ENCODE data around the gene CITED2.
"Not testable (repeated sequence)": the region's sequence is repeated elsewhere in the genome, so short reads cannot be mapped to it uniquely, and the experiment has no call there.

Gene CITED2

GRCh38 chr6:139364302-139364981 is 10.0 kb downstream of the CITED2 start:
- DNase-seq, result peak in 1 of 14 donors; percentile 5

- DNase-seq, result not testable (repeated sequence)
Measured at GRCh38 chr6:139363797-139364196, 10.7 kb downstream of the CITED2 start.

GRCh38 chr6:139363123-139363522 is 11.3 kb downstream of the CITED2 start:
- not testable (repeated sequence) for DNase-seq

- DNase-seq, result no peak
Measured at GRCh38 chr6:139361211-139361610, 13.2 kb downstream of the CITED2 start.

- no peak for DNase-seq
Measured at GRCh38 chr6:139356924-139357323, 17.5 kb downstream of the CITED2 start.

- no peak for DNase-seq
Measured at GRCh38 chr6:139355777-139356445, 18.5 kb downstream of the CITED2 start.

- DNase-seq, result no peak
Measured at GRCh38 chr6:139355172-139355571, 19.3 kb downstream of the CITED2 start.

GRCh38 chr6:139354189-139354588 is 20.3 kb downstream of the CITED2 start:
- DNase-seq, result no peak

- DNase-seq, result no peak
Measured at GRCh38 chr6:139349464-139350020, 24.9 kb downstream of the CITED2 start.

- no peak for DNase-seq
Measured at GRCh38 chr6:139346392-139346791, 28.1 kb downstream of the CITED2 start.

GRCh38 chr6:139344186-139344963 is 30.1 kb downstream of the CITED2 start:
- DNase-seq, result no peak

GRCh38 chr6:139343052-139343750 is 31.2 kb downstream of the CITED2 start:
- no peak for DNase-seq

- no peak for DNase-seq
Measured at GRCh38 chr6:139341060-139341459, 33.4 kb downstream of the CITED2 start.

- DNase-seq, result no peak
Measured at GRCh38 chr6:139338795-139339194, 35.7 kb downstream of the CITED2 start.

- peak in 1 of 14 donors; percentile 9 for DNase-seq
Measured at GRCh38 chr6:139337830-139338229, 36.6 kb downstream of the CITED2 start.

- DNase-seq, result no peak
Measured at GRCh38 chr6:139337001-139337400, 37.4 kb downstream of the CITED2 start.

- peak in 1 of 14 donors; percentile 24 for DNase-seq
Measured at GRCh38 chr6:139336488-139336887, 38.0 kb downstream of the CITED2 start.

- DNase-seq, result no peak
Measured at GRCh38 chr6:139335447-139336210, 38.8 kb downstream of the CITED2 start.

GRCh38 chr6:139334806-139335446 is 39.5 kb downstream of the CITED2 start:
- DNase-seq, result no peak

- no peak for DNase-seq
Measured at GRCh38 chr6:139330826-139331500, 43.5 kb downstream of the CITED2 start.
